CD4-positive, alpha-beta T cell treated with Interleukin-1 beta for 1 hour (primary cell): Measurements from ENCODE around the gene ABRACL.

Experiments used
- DNase-seq, 2 donors: peaks; one replicate each; pipeline ENCODE4 v3.0.0-alpha.2; 2020 to 2022

Gene ABRACL

GRCh38 chr6:139058029-139058428 is 29.5 kb downstream of the ABRACL start:
- DNase-seq: no peak

- no peak for DNase-seq
Observed at GRCh38 chr6:139060332-139060731, 31.8 kb downstream of the ABRACL start.

GRCh38 chr6:139062932-139063646 is 34.5 kb downstream of the ABRACL start:
- no peak for DNase-seq

- no peak for DNase-seq
Observed at GRCh38 chr6:139064981-139065665, 36.6 kb downstream of the ABRACL start.

GRCh38 chr6:139066080-139066479 is 37.5 kb downstream of the ABRACL start:
- DNase-seq: no peak

GRCh38 chr6:139068846-139069245 is 40.3 kb downstream of the ABRACL start:
- no peak for DNase-seq

GRCh38 chr6:139073118-139073517 is 44.6 kb downstream of the ABRACL start:
- no peak for DNase-seq

GRCh38 chr6:139079018-139079417 is 50.5 kb downstream of the ABRACL start:
- no peak for DNase-seq

- no peak for DNase-seq
Observed at GRCh38 chr6:139080255-139080920, 51.8 kb downstream of the ABRACL start.

- DNase-seq: no peak
Observed at GRCh38 chr6:139081471-139081870, 52.9 kb downstream of the ABRACL start.

- no peak for DNase-seq
Observed at GRCh38 chr6:139082370-139082769, 53.8 kb downstream of the ABRACL start.

GRCh38 chr6:139091826-139092225 is 63.3 kb downstream of the ABRACL start:
- no peak for DNase-seq
